H1 (cell line): Measurements from ENCODE around the gene TLR4. TPM values are rescaled to one million over a fixed set of nuclear protein-coding genes. Genes with fewer than 3 reads are reported as not detected.

Experiments used
- CTCF ChIA-PET: fragments of 300-600 bp; sonication (Branson Sonifier 250); formaldehyde crosslinking; loops from one replicate; lab custom pipeline; 2021; ENCODE audit not compliant: partially characterized antibody; lab: Charles Lee
- POLR2A ChIA-PET: fragments of 300-600 bp; sonication (Branson Sonifier 250); formaldehyde crosslinking; loops from one replicate; lab custom pipeline; 2021; ENCODE audit warnings: inconsistent platforms; ENCODE audit not compliant: partially characterized antibody; lab: Charles Lee
- DNase-seq, 2 experiments: peaks; one replicate each; pipeline versions ENCODE4 v3.0.0 to v3.0.0-alpha.2; 2010 to 2022; ENCODE audit warnings: low spot score in 2 of 2, low read depth in 1 of 2, mixed read lengths in 1 of 2
- FAIRE-seq: peaks from 2 replicates; lab custom pipeline; 2011; peaks lifted over from hg19 to GRCh38; lab: Jason Lieb, UNC
- H2AFZ ChIP-seq: 2 replicates; pipeline ENCODE4 v1.8.1; 2012; ENCODE audit warnings: low read length, inconsistent platforms
- H2AK5ac ChIP-seq: 2 replicates; pipeline ENCODE4 v1.6.1; 2013; ENCODE audit warnings: low read depth, low read length
- H2BK120ac ChIP-seq: replicated peaks from 2 replicates; pipeline ENCODE3; 2013; ENCODE audit warnings: low read depth, low read length, inconsistent platforms
- H2BK12ac ChIP-seq: 2 replicates; pipeline ENCODE4 v1.6.1; 2013; ENCODE audit warnings: low read depth, low read length
- H2BK15ac ChIP-seq: 2 replicates; pipeline ENCODE4 v1.6.1; 2013; ENCODE audit warnings: low read length
- H2BK20ac ChIP-seq: 2 replicates; pipeline ENCODE4 v1.6.1; 2013; ENCODE audit warnings: low read length
- H2BK5ac ChIP-seq: 2 replicates; pipeline ENCODE4 v1.6.1; 2013; ENCODE audit warnings: low read depth, low read length
- H3K14ac ChIP-seq: 2 replicates; pipeline ENCODE4 v1.6.1; 2013; ENCODE audit warnings: inconsistent platforms; ENCODE audit not compliant: insufficient read length
- H3K18ac ChIP-seq: 2 replicates; pipeline ENCODE4 v1.6.1; 2013; ENCODE audit warnings: low read length; ENCODE audit errors: extremely low read depth
- H3K23ac ChIP-seq: 2 replicates; pipeline ENCODE4 v1.6.1; 2013; ENCODE audit warnings: inconsistent platforms; ENCODE audit not compliant: insufficient read length
- H3K23me2 ChIP-seq: 2 replicates; pipeline ENCODE4 v1.6.1; 2013; ENCODE audit warnings: low read depth, low read length
- H3K27ac ChIP-seq: 2 replicates; pipeline ENCODE4 v1.6.1; 2011; ENCODE audit warnings: low read depth, low read length, inconsistent platforms
- H3K27me3 ChIP-seq, 4 experiments: replicated peaks in 1 of 4; 1 replicate in 1 of 4; 2 replicates in 3 of 4; pipeline versions ENCODE4 v1.6.1 to v1.8.1; 2011 to 2013; ENCODE audit warnings: low read length in 3 of 4, mild to moderate bottlenecking in 3 of 4, inconsistent platforms in 2 of 4, mixed read lengths in 2 of 4, moderate library complexity in 1 of 4; ENCODE audit not compliant: control insufficient read depth in 3 of 4, insufficient read depth in 3 of 4; ENCODE audit errors: extremely low read depth in 1 of 4
- H3K36me3 ChIP-seq, 4 experiments: 2 replicates each; pipeline versions ENCODE4 v1.6.1 to v1.8.1; 2011 to 2013; ENCODE audit warnings: mild to moderate bottlenecking in 4 of 4, low read length in 3 of 4, moderate library complexity in 2 of 4, control low read depth in 1 of 4, inconsistent platforms in 1 of 4; ENCODE audit not compliant: insufficient read depth in 4 of 4, control insufficient read depth in 2 of 4
- H3K4ac ChIP-seq: replicated peaks from 2 replicates; pipeline ENCODE3; 2013; ENCODE audit warnings: low read length, low read depth, mixed read lengths, inconsistent platforms; ENCODE audit not compliant: insufficient read length
- H3K4me1 ChIP-seq, 4 experiments: replicated peaks in 1 of 4; 1 replicate in 1 of 4; 2 replicates in 3 of 4; pipeline versions ENCODE4 v1.6.1 to v1.8.1; 2011 to 2013; ENCODE audit warnings: low read length in 3 of 4, inconsistent platforms in 2 of 4, mixed read lengths in 1 of 4; ENCODE audit not compliant: insufficient read depth in 4 of 4, control insufficient read depth in 3 of 4
- H3K4me2 ChIP-seq, 2 experiments: 2 replicates each; pipeline versions ENCODE4 v1.6.1 to v1.8.1; 2011 to 2013; ENCODE audit warnings: low read depth in 2 of 2, low read length in 2 of 2, control low read depth in 1 of 2, inconsistent platforms in 1 of 2, mild to moderate bottlenecking in 1 of 2; ENCODE audit not compliant: insufficient read depth in 1 of 2
- H3K4me3 ChIP-seq, 4 experiments: fragments of 200-600, 300-600 bp in 1 of 4; sonication (generic), shearing (Covaris generic), sonication (Bioruptor Twin) in 1 of 4; 2 replicates each; pipeline versions ENCODE4 v1.5.1 to v1.8.1; 2011 to 2016; ENCODE audit warnings: low read length in 4 of 4, low read depth in 3 of 4, control low read depth in 2 of 4, inconsistent platforms in 2 of 4, mild to moderate bottlenecking in 2 of 4, mixed read lengths in 1 of 4, moderate library complexity in 1 of 4; ENCODE audit not compliant: insufficient read depth in 2 of 4; ENCODE audit errors: extremely low read depth in 1 of 4
- H3K56ac ChIP-seq: replicated peaks from 2 replicates; pipeline ENCODE3; 2013; ENCODE audit warnings: low read depth, mild to moderate bottlenecking, mixed read lengths, low read length, inconsistent platforms; ENCODE audit not compliant: insufficient read length
- H3K79me1 ChIP-seq: 2 replicates; pipeline ENCODE4 v1.6.1; 2013; ENCODE audit warnings: low read depth, low read length, control low read depth
- H3K79me2 ChIP-seq, 2 experiments: 2 replicates each; pipeline versions ENCODE4 v1.6.1 to v1.8.1; 2012 to 2013; ENCODE audit warnings: low read length in 2 of 2, mild to moderate bottlenecking in 2 of 2, inconsistent platforms in 1 of 2; ENCODE audit not compliant: insufficient read depth in 2 of 2, control insufficient read depth in 1 of 2
- H3K9ac ChIP-seq, 4 experiments: replicated peaks in 1 of 4; 1 replicate in 1 of 4; 2 replicates in 3 of 4; pipeline versions ENCODE4 v1.6.1 to v1.8.1; 2011 to 2013; ENCODE audit warnings: low read depth in 3 of 4, low read length in 3 of 4, control low read depth in 2 of 4, mild to moderate bottlenecking in 2 of 4, moderate library complexity in 2 of 4, inconsistent platforms in 1 of 4; ENCODE audit errors: extremely low read depth in 1 of 4
- H3K9me3 ChIP-seq, 2 experiments: 2 replicates each; pipeline versions ENCODE4 v1.6.1 to v1.8.1; 2012 to 2013; ENCODE audit warnings: mild to moderate bottlenecking in 2 of 2, moderate library complexity in 2 of 2, control low read depth in 1 of 2, inconsistent platforms in 1 of 2, low read depth in 1 of 2, low read length in 1 of 2, mixed read lengths in 1 of 2; ENCODE audit not compliant: insufficient read depth in 2 of 2
- H4K20me1 ChIP-seq, 2 experiments: replicated peaks in 1 of 2; 2 replicates each; pipeline versions ENCODE3 to v1.8.1; 2011 to 2013; ENCODE audit warnings: inconsistent platforms in 2 of 2, low read length in 2 of 2, mild to moderate bottlenecking in 1 of 2; ENCODE audit not compliant: insufficient read depth in 2 of 2, control insufficient read depth in 1 of 2
- H4K5ac ChIP-seq: 2 replicates; pipeline ENCODE4 v1.6.1; 2013; ENCODE audit warnings: low read length, low read depth, mixed read lengths, inconsistent platforms; ENCODE audit not compliant: insufficient read length
- H4K8ac ChIP-seq: 2 replicates; pipeline ENCODE4 v1.8.0; 2013; ENCODE audit warnings: mild to moderate bottlenecking, moderate library complexity, low read length, inconsistent platforms; ENCODE audit not compliant: insufficient read depth; ENCODE audit errors: extremely low read depth
- H4K91ac ChIP-seq: replicated peaks from 2 replicates; pipeline ENCODE3; 2013; ENCODE audit warnings: low read length, mixed read lengths, inconsistent platforms; ENCODE audit not compliant: insufficient read length
- ASH2L ChIP-seq: fragments of 200-600, 300-600 bp; sonication (generic); IDR thresholded peaks from one replicate; pipeline ENCODE4 v1.7.1; 2017; ENCODE audit warnings: low read length
- CBX5 ChIP-seq: fragments of 300-800, 300-1000 bp; sonication (generic); IDR thresholded peaks from 2 replicates; pipeline ENCODE4 v1.7.1; 2016; ENCODE audit warnings: antibody characterized with exemption, low read length, low read depth
- CHD1 ChIP-seq: IDR thresholded peaks from 2 replicates; pipeline ENCODE4 v1.6.1; 2012; ENCODE audit warnings: low read depth, low read length, improper control_type of control experiment
- CHD2 ChIP-seq: IDR thresholded peaks from 2 replicates; pipeline ENCODE4 v1.6.1; 2012; ENCODE audit warnings: low read length, improper control_type of control experiment
- JUN ChIP-seq: IDR thresholded peaks from 2 replicates; pipeline ENCODE4 v1.6.1; 2011; ENCODE audit warnings: low read depth, mild to moderate bottlenecking, improper control_type of control experiment, low read length
- NANOG ChIP-seq: IDR thresholded peaks from 2 replicates; pipeline ENCODE4 v1.6.1; 2011; ENCODE audit warnings: low read length, low read depth, mild to moderate bottlenecking, inconsistent platforms; ENCODE audit not compliant: insufficient read depth, poor library complexity, severe bottlenecking
- NRF1 ChIP-seq: IDR thresholded peaks from 2 replicates; pipeline ENCODE4 v1.6.1; 2011; ENCODE audit warnings: mild to moderate bottlenecking, low read depth, low read length, improper control_type of control experiment
- RBBP5 ChIP-seq: IDR thresholded peaks from 2 replicates; pipeline ENCODE4 v1.7.1; 2012; ENCODE audit warnings: low read depth, mild to moderate bottlenecking, inconsistent platforms, low read length, moderate library complexity, borderline replicate concordance
- SIRT6 ChIP-seq: IDR thresholded peaks from one replicate; pipeline ENCODE4 v1.7.1; 2012; ENCODE audit warnings: low read length, inconsistent platforms
- SRF ChIP-seq: IDR thresholded peaks from 2 replicates; pipeline ENCODE4 v1.6.1; 2011; ENCODE audit warnings: mild to moderate bottlenecking, low read depth, low read length, moderate library complexity
- TAF1 ChIP-seq: IDR thresholded peaks from 2 replicates; pipeline ENCODE4 v1.6.1; 2011; ENCODE audit warnings: mild to moderate bottlenecking, low read depth, low read length
- TCF12 ChIP-seq: IDR thresholded peaks from 2 replicates; pipeline ENCODE4 v1.6.1; 2011; ENCODE audit warnings: low read depth, mild to moderate bottlenecking, low read length
- WGBS, 2 experiments: shearing (Covaris generic) in 1 of 2; methylation state at CpG; one replicate each; pipeline versions ENCODE4 v1.1.6 to v1.1.7; 2013 to 2015; ENCODE audit warnings: low lambda C conversion rate in 2 of 2, mixed read lengths in 2 of 2, inconsistent platforms in 1 of 2, low coverage in 1 of 2, missing lambda C conversion rate in 1 of 2; ENCODE audit not compliant: insufficient replicate concordance in 2 of 2, insufficient coverage in 1 of 2, insufficient read length in 1 of 2; ENCODE audit errors: extremely low coverage in 1 of 2, missing lambda C conversion rate in 1 of 2; 5-methylcytosine and 5-hydroxymethylcytosine counted together
- polyA plus RNA-seq, 7 experiments: library from polyadenylated mRNA; depleted of rRNA in 3 of 7; stranded (reverse) in 5 of 7; unstranded in 2 of 7; fragments of >200 nt in 5 of 7; fragments of 200-250 nt in 2 of 7; gene quantifications; 1 replicate in 5 of 7; 2 replicates in 1 of 7; 4 replicates in 1 of 7; pipeline versions ENCODE4 v1.2.1 to v1.2.3, GENCODE V29; 2011 to 2013; ENCODE audit warnings: missing spikeins in 2 of 7, mixed read lengths in 2 of 7
- total RNA-seq: library from RNA; stranded (reverse); fragmentation: NEBNext Ultra II Directional; extraction: Animal tissue kit (Norgen Biotek cat#: 25700); gene quantifications from 2 replicates; pipeline ENCODE4 v1.2.1, GENCODE V29; 2021
- TF ChIP-seq, protein P1 (sequence below): IDR thresholded peaks from 2 replicates; pipeline ENCODE4 v1.6.1; 2011; ENCODE audit warnings: low read length, improper control_type of control experiment

Gene TLR4
- total and polyA plus RNA-seq, 2 of the 8 experiments (the other 6 are each of a cell fraction or from before 2014, with no cell fraction given) = 0.02 to 0.17 TPM

DNA sequence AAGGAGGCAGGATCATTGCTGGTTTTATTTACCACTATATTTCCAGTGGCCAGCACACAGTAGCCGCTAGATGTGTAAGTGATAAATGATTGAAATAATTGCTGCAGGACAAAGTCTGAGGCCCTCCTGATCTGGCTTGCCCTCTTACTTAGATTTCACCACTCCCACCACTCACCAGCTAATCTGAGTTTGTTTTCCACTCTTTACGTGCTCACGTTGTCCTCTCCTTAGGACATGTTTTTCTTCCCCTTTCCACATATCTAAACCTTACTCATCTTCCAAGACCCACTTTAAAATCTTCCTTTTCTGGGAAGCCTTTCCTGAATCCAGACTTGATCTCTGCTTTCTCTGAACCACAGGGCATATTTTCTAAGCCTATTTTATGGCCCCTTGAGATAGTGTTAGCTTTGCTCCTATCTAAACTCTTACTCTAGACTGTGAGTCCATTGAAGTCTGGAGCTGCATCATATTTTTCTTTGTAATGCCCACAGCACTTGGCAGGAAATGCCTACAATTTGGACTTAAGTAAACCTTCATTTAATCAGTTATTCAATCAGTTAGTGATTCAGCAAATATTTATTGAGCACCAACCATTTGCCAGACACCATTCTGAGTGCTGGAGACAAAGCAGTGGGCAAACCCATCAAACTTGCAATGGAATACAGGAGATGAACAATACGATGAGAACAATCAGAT is 2.4 kb downstream of the TLR4 start:
- Histone ChIP-seq H4K8ac (no peak overlapping the region), H4K20me1 (no peaks in the 10 kb centered on the region), H3K9ac (no peak overlapping the region), H3K4me1 (peaks cover 0 to 3% (median 0%) of the 10 kb centered on the region in 4 experiments; a peak in 2 of 7 replicates), H2BK20ac (no peak overlapping the region), H3K27me3 (no peaks in the 10 kb centered on the region), H4K91ac (no peak overlapping the region), H3K23me2 (no peaks in the 10 kb centered on the region; the same call in 1 of the 2 replicates), H3K9me3 (no peaks in the 10 kb centered on the region), H3K79me2 (no peaks in the 10 kb centered on the region), H3K56ac (no peak overlapping the region), H3K18ac (no peak overlapping the region), H3K4ac (no peak overlapping the region), H2BK15ac (no peak overlapping the region), H3K4me2 (no peak overlapping the region), H2AK5ac (no peak overlapping the region), H3K36me3 (no peaks in the 10 kb centered on the region), H2BK12ac (no peak overlapping the region), H2BK120ac (no peak overlapping the region), H4K5ac (no peak overlapping the region), H2BK5ac (no peak overlapping the region), H3K79me1 (no peaks in the 10 kb centered on the region), H3K27ac (no peak overlapping the region), H3K4me3 (no peak overlapping the region), H3K23ac (no peak overlapping the region), H2AFZ (no peak overlapping the region), H3K14ac (no peak overlapping the region)
- POLR2A ChIA-PET = no interaction called here
- 89% methylated on average over 4 of the region's 4 CpGs; no CpG with 5 or more reads in 1 of the 2 experiments for WGBS, 2 experiments
- DNase-seq (no peak), FAIRE-seq (no peak)
- CTCF ChIA-PET = no interaction called here
- TF ChIP-seq TCF12 = no peak
- no peak for TF ChIP-seq ASH2L
- TF ChIP-seq NRF1 = no peak
- TF ChIP-seq SRF = no peak
- TF ChIP-seq CHD2 = no peak
- no peak for TF ChIP-seq RBBP5
- TF ChIP-seq SIRT6 = no peak
- TF ChIP-seq CBX5 = no peak
- TF ChIP-seq CHD1 = no peak
- TF ChIP-seq, protein P1, sequence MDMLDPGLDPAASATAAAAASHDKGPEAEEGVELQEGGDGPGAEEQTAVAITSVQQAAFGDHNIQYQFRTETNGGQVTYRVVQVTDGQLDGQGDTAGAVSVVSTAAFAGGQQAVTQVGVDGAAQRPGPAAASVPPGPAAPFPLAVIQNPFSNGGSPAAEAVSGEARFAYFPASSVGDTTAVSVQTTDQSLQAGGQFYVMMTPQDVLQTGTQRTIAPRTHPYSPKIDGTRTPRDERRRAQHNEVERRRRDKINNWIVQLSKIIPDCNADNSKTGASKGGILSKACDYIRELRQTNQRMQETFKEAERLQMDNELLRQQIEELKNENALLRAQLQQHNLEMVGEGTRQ = no peak
- no peak for TF ChIP-seq NANOG
- TF ChIP-seq TAF1 = no peak
- no peak for TF ChIP-seq JUN
